Right lobe of liver (tissue), 6 donors: ENCODE data around the gene TMUB2. TPM values are rescaled to one million over a fixed set of nuclear protein-coding genes. Genes with fewer than 3 reads are reported as not detected.
A peak's percentile ranks its signal among the peaks of the same experiment; 100 is the strongest.

Source experiments
- ATAC-seq, 4 donors: fragments of 200-7000 bp; cut with Tn5 transposase; one replicate each; pipeline ENCODE4 v1.9.1; 2020; ENCODE audit warnings: mild to moderate bottlenecking in 4 of 4, moderate library complexity in 4 of 4
- DNase-seq, 3 donors: peaks; one replicate each; pipeline ENCODE4 v3.0.0-alpha.2; 2020
- H3K27ac ChIP-seq, 3 donors: fragments of 200-600 bp; one replicate each; pipeline ENCODE4 v1.8.0; 2022
- H3K27me3 ChIP-seq, 2 donors: fragments of 200-600 bp; one replicate each; pipeline ENCODE4 v1.8.0; 2022
- H3K36me3 ChIP-seq, 4 donors: fragments of 200-600 bp; sonication (generic) in 1 of 4; one replicate each; pipeline versions ENCODE4 v1.5.1 to v1.8.0; 2017 to 2022; ENCODE audit warnings: control low read depth in 1 of 4
- H3K4me1 ChIP-seq, 4 donors: fragments of 200-600 bp; sonication (generic) in 1 of 4; one replicate each; pipeline versions ENCODE4 v1.5.1 to v1.8.0; 2017 to 2022; ENCODE audit warnings: control low read depth in 1 of 4
- H3K4me3 ChIP-seq, 3 donors: fragments of 200-600 bp; one replicate each; pipeline ENCODE4 v1.8.0; 2022
- H3K9me3 ChIP-seq, 4 donors: fragments of 200-600 bp; sonication (generic) in 1 of 4; one replicate each; pipeline versions ENCODE4 v1.5.1 to v1.8.0; 2017 to 2022; ENCODE audit warnings: control low read depth in 1 of 4
- CTCF ChIP-seq, 4 donors: fragments of 200-600 bp in 3 of 4; fragments of 450-650 bp in 1 of 4; IDR thresholded peaks; one replicate each; pipeline versions ENCODE4 v1.5.1 to v1.8.0; 2016 to 2022; ENCODE audit warnings: antibody characterized with exemption in 4 of 4, mild to moderate bottlenecking in 2 of 4
- POLR2A ChIP-seq: fragments of 450-650 bp; IDR thresholded peaks from one replicate; pipeline ENCODE4 v1.6.1; 2017; ENCODE audit warnings: antibody characterized with exemption, mild to moderate bottlenecking
- WGBS: methylation state at CpG from one replicate; pipeline ENCODE4 v1.1.6; 2018; ENCODE audit warnings: low coverage, low lambda C conversion rate; ENCODE audit not compliant: insufficient coverage; ENCODE audit errors: missing lambda C conversion rate; 5-methylcytosine and 5-hydroxymethylcytosine counted together
- intact Hi-C, 2 donors: fragments of 100-400 bp; cut with DNase I; formaldehyde crosslinking; loops; one replicate each; pipeline versions ENCODE4 v1.11.2 to v1.14.1; 2022
- total RNA-seq, 6 experiments: library from RNA; depleted of rRNA in 2 of 6; stranded (reverse); fragments of >200 nt in 2 of 6; fragmentation: NEBNext Ultra II Directional in 3 of 6; extraction: Animal tissue kit (Norgen Biotek cat#: 25700) in 3 of 6; gene quantifications; one replicate each; pipeline versions ENCODE4 v1.1.0 to v1.2.4, GENCODE V29; 2016 to 2023
- donor health status: DM: no; HTN: yes; CAD: no.
- donor health status: DM: no; HTN: no; CAD: no.
- donor health status: DM: no; HTN: no; CAD: no.
- donor health status: DM: no; HTN: yes; CAD: no.
- donor health status: DM: no; HTN: yes; CAD: no.

TMUB2 gene
- total RNA-seq, 6 experiments from 2014 or later = 13.8 to 18.0 (median 15.7) TPM

DNA sequence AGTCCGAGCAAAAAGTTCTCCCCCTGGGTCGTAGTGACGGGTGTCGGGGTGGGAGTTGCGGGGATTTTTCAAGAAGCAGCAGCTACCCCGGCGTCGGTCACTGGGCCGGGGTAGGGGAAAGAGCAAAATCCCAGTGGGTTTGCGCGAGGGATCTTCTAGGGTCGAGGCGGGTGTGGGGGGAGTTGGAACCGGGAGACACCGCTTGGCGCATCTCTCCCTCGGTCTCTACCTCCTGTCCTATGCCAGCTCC lies 35.0 kb downstream of the TMUB2 start:
- peak overlapping the region; percentile 82 to 97 (median 93) for H3K4me3 ChIP-seq
- no peak for TF ChIP-seq POLR2A
- ATAC-seq (no peak), DNase-seq (no peak)
- WGBS = 0% methylated on average over 16 of the region's 17 CpGs
- H3K27me3 ChIP-seq = no peaks in the 10 kb centered on the region
- no peaks in the 10 kb centered on the region for H3K9me3 ChIP-seq
- H3K27ac ChIP-seq = peak overlapping the region; percentile 87 to 97 (median 96)
- H3K4me1 ChIP-seq = peaks cover 0 to 33% (median 15%) of the 10 kb centered on the region in 4 donors
- H3K36me3 ChIP-seq = peaks cover 0 to 4% (median 0%) of the 10 kb centered on the region in 4 donors
- intact Hi-C loops = no loop called here

DNA sequence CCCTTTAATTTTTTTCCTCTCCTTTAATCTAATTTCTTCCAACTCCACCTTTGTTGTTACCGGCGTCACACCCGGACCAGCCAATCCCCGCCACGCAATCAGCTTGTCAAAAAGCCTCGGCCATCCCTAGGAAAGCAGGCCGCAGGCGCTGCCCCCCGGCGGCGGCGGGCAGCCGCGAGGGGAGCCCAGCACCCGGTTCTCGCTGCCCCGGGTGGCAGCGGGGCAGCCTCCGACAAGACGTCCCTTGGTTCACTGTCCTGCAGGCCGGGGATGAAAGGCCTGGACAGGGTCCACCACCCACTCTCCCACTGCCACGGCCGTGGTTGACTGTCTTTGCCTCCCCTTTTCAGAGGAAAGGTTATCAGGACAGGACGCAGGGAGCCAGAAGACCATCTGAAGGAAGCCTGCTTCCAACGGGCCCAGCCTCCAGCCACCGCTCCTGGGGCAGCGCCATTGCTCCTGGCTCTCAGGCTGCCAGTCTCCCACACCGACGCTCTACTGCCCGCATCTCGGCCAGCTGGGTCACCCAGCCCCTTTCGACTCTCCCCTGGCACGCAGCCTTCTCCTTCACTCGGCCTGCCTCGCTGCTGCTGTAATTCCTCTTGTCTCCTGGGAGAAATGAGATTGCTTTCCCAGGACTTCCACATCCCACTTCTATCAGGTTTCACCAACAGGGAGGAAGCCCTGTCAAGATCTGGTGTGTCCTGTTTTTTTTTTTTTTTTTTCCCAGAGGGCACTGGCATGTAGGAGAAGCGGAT lies 35.5 kb downstream of the TMUB2 start:
- no peaks in the 10 kb centered on the region for H3K27me3 ChIP-seq
- H3K36me3 ChIP-seq = no peaks in the 10 kb centered on the region
- peak overlapping the region; percentile 82 to 97 (median 93) for H3K4me3 ChIP-seq
- intact Hi-C loops = no loop called here
- peak; percentile 53 for TF ChIP-seq POLR2A
- peak in 1 of 4 donors; percentile 18 for TF ChIP-seq CTCF (IDR thresholded peaks at IDR 0.05)
- ATAC-seq = peak; percentile 5 to 21 (median 20)
- peaks cover 0 to 32% (median 15%) of the 10 kb centered on the region in 4 donors for H3K4me1 ChIP-seq
- WGBS = 2% methylated on average over 33 of the region's 36 CpGs
- DNase-seq = peak; percentile 82 to 87 (median 85)
- H3K27ac ChIP-seq = peak overlapping the region; percentile 87 to 97 (median 96)
- H3K9me3 ChIP-seq = no peaks in the 10 kb centered on the region

DNA sequence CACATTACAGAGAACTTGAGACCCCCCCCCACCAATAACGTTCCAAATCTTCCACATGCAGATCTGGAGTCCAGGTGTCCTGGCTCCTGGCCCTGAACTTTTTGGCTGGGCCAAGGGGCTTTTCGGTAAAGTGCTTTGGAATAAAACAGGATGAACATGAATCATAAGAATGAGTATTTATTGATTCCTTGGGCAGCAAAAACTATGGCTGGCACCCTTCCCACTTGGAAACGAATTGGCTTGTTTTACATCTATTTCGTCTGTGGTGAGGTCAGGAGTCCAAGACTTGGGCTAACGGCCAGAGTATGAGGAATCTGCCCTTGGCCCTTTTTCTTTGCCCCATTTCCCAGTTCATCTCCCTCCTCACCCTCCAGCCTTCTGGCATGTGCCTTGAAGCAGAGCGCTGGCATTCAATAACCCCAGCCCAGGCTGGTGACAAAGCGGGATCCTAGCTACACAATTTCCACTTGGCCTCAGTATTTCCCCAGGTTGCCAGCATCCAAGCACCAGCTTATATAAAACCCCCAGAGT lies 36.8 kb downstream of the TMUB2 start:
- H3K4me3 ChIP-seq = no peak overlapping the region
- intact Hi-C loops = no loop called here
- ATAC-seq (peak in 3 of 4 donors; percentile 1 to 38 (median 34)), DNase-seq (peak in 2 of 3 donors; percentile 65 to 85)
- no peak for TF ChIP-seq CTCF (IDR thresholded peaks at IDR 0.05)
- no peak for TF ChIP-seq POLR2A
- H3K9me3 ChIP-seq = no peaks in the 10 kb centered on the region
- 11% methylated on average over 7 of the region's 7 CpGs for WGBS
- H3K27ac ChIP-seq = no peak overlapping the region
- H3K27me3 ChIP-seq = no peaks in the 10 kb centered on the region
- H3K4me1 ChIP-seq = peaks cover 0 to 22% (median 11%) of the 10 kb centered on the region in 4 donors
- H3K36me3 ChIP-seq = no peaks in the 10 kb centered on the region

GRCh38 chr17:44229090-44229489 lies 42.3 kb downstream of the TMUB2 start:
- intact Hi-C loops = no loop called here
- TF ChIP-seq CTCF (IDR thresholded peaks at IDR 0.05) = no peak
- no peak for TF ChIP-seq POLR2A
- H3K27ac ChIP-seq = no peak overlapping the region
- DNase-seq = no peak
- no CpG with 5 or more reads among the region's 6 CpGs for WGBS
- peaks cover 0 to 2% (median under 1%) of the 10 kb centered on the region in 4 donors for H3K4me1 ChIP-seq
- H3K9me3 ChIP-seq = no peaks in the 10 kb centered on the region
- H3K36me3 ChIP-seq = no peaks in the 10 kb centered on the region
- ATAC-seq = no peak
- no peak overlapping the region for H3K4me3 ChIP-seq
- H3K27me3 ChIP-seq = no peaks in the 10 kb centered on the region

DNA sequence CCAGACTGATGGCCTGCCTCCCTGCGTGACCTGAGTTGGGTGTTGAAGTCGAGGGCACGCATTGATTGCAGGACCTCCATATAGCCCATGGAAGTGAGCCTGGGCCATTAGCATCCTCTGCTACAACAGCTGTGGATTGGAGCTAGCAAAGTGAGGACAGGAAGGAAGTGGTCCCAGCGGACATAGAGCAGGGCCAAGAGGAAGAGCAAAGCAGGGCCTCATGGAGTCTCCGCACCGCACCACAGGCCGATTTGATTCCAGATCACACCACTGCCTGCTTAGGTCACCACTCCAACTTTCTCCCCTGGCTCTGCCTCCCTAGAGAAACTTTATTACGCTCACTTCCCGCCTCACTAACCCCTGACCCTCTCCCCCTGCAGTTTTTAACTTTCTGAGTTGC lies 43.4 kb downstream of the TMUB2 start:
- 77% methylated on average over 2 of the region's 9 CpGs for WGBS
- no peak for TF ChIP-seq CTCF (IDR thresholded peaks at IDR 0.05)
- TF ChIP-seq POLR2A = no peak

More for the DNA sequence above, 43.4 kb downstream of the TMUB2 start:
- intact Hi-C loops = no loop called here
- no peak for ATAC-seq
- H3K4me3 ChIP-seq = no peak overlapping the region
- no peaks in the 10 kb centered on the region for H3K4me1 ChIP-seq
- no peaks in the 10 kb centered on the region for H3K9me3 ChIP-seq
- no peak for DNase-seq
- H3K27ac ChIP-seq = no peak overlapping the region
- no peaks in the 10 kb centered on the region for H3K27me3 ChIP-seq
- no peaks in the 10 kb centered on the region for H3K36me3 ChIP-seq
